Measurements from ENCODE around the gene NLRP2B.
"Not testable (repeated sequence)": the region's sequence is repeated elsewhere in the genome, so short reads cannot be mapped to it uniquely, and the experiment has no call there.

NLRP2B gene

DNA sequence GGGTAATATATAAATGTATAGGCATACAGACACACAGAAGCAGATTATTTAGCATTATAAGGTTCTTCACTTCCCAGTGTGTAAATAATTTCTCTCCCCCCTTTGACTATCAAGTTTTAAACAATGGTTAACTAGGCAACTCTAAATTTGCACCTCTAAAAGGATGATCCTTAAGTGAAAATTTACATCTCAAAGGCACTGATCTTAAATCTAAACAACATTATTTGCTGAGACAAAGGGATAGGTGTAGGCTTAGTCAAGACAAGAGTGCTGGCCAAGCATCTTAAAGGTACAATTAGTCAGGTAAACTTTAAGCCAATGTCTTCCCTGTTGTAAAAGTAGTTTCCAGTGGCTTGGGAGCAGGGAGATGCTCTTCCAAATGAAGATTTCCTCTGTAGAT is 33.0 kb downstream of the NLRP2B start:
- no peak overlapping the region for H3K4me3 ChIP-seq (ENCODE audit: low read depth, low read length)
- no peak for DNase-seq (ENCODE audit: low read depth, low spot score)
- ChIA-PET CTCF (no interaction called here), POLR2A (no interaction called here)
- TF ChIP-seq, protein P1, sequence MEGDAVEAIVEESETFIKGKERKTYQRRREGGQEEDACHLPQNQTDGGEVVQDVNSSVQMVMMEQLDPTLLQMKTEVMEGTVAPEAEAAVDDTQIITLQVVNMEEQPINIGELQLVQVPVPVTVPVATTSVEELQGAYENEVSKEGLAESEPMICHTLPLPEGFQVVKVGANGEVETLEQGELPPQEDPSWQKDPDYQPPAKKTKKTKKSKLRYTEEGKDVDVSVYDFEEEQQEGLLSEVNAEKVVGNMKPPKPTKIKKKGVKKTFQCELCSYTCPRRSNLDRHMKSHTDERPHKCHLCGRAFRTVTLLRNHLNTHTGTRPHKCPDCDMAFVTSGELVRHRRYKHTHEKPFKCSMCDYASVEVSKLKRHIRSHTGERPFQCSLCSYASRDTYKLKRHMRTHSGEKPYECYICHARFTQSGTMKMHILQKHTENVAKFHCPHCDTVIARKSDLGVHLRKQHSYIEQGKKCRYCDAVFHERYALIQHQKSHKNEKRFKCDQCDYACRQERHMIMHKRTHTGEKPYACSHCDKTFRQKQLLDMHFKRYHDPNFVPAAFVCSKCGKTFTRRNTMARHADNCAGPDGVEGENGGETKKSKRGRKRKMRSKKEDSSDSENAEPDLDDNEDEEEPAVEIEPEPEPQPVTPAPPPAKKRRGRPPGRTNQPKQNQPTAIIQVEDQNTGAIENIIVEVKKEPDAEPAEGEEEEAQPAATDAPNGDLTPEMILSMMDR (IDR thresholded peaks at IDR 0.05; ENCODE audit: insufficient read depth, low read length, missing control alignments): no peak

DNA sequence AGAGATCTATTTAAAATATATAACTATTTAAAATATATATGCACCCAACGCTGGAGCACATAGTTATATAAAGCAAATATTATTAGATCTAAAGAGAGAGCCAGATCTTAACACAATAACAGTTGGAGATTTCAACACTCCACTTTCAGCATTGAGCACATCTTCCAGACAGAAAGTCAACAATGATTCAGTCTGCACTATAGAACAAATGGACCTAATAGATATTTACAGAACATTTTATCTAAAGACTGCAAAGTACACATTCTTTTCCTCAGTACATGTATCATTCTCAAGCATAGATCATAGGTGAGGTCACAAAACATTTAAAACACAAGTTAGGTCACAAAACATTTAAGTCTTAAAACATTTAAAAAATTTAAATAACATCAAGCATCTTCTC is 36.4 kb downstream of the NLRP2B start:
- CTCF ChIA-PET: no interaction called here
- no peak for DNase-seq (ENCODE audit: low read depth, low spot score)
- POLR2A ChIA-PET: no interaction called here
- TF ChIP-seq, protein P1 (IDR thresholded peaks at IDR 0.05; ENCODE audit: insufficient read depth, low read length, missing control alignments): no peak
- H3K4me3 ChIP-seq (ENCODE audit: low read depth, low read length): no peak overlapping the region

DNA sequence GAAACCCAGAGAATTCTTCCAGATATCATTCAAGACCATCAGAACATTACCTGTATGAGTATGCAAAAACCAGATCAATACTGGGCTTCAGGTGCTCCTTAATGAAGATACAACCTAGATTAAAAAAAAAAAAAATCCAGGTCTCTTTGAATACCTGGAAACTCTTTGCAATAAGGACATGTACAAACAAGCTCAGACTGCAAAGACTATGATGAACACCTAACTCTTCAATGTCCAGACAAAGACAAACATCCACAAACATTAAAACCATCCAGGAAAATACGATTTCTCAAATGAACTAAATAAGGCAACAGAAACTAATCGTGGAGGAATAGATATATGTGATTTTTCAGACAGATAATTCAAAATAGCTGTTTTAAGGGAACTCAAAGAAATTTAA is 38.7 kb downstream of the NLRP2B start:
- TF ChIP-seq, protein P1 (IDR thresholded peaks at IDR 0.05; ENCODE audit: insufficient read depth, low read length, missing control alignments): no peak
- POLR2A ChIA-PET: no interaction called here
- no peak for DNase-seq (ENCODE audit: low read depth, low spot score)
- no peak overlapping the region for H3K4me3 ChIP-seq (ENCODE audit: low read depth, low read length)
- CTCF ChIA-PET: no interaction called here

DNA sequence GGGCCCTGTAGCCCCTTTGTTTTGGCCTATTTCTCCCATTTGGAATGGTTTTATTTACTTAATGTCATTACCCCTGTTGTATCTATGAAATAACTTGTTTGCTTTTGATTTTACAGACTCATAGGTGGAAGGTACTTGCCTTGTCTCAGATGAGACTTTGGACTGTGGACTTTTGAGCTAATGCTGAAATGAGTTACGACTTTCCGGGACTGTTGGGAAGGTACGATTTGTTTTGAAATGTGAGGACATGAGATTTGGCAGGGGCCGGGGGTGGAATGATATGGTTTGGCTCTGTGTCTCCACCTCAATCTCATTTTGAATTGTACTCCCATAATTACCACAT is 39.4 kb downstream of the NLRP2B start:
- TF ChIP-seq, protein P1 (IDR thresholded peaks at IDR 0.05; ENCODE audit: insufficient read depth, low read length, missing control alignments): no peak
- ChIA-PET CTCF (no interaction called here), POLR2A (no interaction called here)
- no peak overlapping the region for H3K4me3 ChIP-seq (ENCODE audit: low read depth, low read length)
- no peak for DNase-seq (ENCODE audit: low read depth, low spot score)

DNA sequence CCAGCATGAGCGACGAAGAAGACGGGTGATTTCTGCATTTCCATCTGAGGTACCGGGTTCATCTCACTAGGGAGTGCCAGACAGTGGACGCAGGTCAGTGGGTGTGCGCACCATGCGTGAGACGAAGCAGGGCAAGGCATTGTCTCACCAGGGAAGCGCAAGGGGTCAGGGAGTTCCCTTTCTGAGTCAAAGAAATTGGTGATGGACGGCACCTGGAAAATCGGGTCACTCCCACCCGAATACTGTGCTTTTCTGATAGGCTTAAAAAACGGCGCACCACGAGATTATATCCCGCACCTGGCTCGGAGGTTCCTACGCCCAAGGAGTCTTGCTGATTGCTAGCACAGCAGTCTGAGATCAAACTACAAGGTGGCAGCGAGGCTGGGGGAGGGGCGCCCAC is 50.6 kb downstream of the NLRP2B start:
- CTCF ChIA-PET: not testable (repeated sequence)

More for the DNA sequence above, 50.6 kb downstream of the NLRP2B start:
- POLR2A ChIA-PET; DNase-seq (ENCODE audit: low read depth, low spot score); H3K4me3 ChIP-seq (ENCODE audit: low read depth, low read length): not testable (repeated sequence)
